ENCODE measurements around the gene RFWD3.

The RFWD3 gene

GRCh38 chr16:74596586-74596985, 70.1 kb downstream of the RFWD3 start:
- TF ChIP-seq FOXP2 (optimal IDR thresholded peaks at IDR 0.05; ENCODE audit: borderline replicate concordance, extremely low read depth, extremely low read length, insufficient read depth) (no peak), TAF1 (IDR thresholded peaks at IDR 0.05; ENCODE audit: borderline replicate concordance, insufficient read depth, low read length) (no peak), SIN3A (IDR thresholded peaks at IDR 0.05; ENCODE audit: borderline replicate concordance, insufficient read depth, low read length) (no peak)
- TF ChIP-seq, protein P1, sequence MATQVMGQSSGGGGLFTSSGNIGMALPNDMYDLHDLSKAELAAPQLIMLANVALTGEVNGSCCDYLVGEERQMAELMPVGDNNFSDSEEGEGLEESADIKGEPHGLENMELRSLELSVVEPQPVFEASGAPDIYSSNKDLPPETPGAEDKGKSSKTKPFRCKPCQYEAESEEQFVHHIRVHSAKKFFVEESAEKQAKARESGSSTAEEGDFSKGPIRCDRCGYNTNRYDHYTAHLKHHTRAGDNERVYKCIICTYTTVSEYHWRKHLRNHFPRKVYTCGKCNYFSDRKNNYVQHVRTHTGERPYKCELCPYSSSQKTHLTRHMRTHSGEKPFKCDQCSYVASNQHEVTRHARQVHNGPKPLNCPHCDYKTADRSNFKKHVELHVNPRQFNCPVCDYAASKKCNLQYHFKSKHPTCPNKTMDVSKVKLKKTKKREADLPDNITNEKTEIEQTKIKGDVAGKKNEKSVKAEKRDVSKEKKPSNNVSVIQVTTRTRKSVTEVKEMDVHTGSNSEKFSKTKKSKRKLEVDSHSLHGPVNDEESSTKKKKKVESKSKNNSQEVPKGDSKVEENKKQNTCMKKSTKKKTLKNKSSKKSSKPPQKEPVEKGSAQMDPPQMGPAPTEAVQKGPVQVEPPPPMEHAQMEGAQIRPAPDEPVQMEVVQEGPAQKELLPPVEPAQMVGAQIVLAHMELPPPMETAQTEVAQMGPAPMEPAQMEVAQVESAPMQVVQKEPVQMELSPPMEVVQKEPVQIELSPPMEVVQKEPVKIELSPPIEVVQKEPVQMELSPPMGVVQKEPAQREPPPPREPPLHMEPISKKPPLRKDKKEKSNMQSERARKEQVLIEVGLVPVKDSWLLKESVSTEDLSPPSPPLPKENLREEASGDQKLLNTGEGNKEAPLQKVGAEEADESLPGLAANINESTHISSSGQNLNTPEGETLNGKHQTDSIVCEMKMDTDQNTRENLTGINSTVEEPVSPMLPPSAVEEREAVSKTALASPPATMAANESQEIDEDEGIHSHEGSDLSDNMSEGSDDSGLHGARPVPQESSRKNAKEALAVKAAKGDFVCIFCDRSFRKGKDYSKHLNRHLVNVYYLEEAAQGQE (IDR thresholded peaks at IDR 0.05; ENCODE audit: insufficient read depth in 1 of 2, low read depth in 2 of 2, low read length in 2 of 2), result no peak

DNA sequence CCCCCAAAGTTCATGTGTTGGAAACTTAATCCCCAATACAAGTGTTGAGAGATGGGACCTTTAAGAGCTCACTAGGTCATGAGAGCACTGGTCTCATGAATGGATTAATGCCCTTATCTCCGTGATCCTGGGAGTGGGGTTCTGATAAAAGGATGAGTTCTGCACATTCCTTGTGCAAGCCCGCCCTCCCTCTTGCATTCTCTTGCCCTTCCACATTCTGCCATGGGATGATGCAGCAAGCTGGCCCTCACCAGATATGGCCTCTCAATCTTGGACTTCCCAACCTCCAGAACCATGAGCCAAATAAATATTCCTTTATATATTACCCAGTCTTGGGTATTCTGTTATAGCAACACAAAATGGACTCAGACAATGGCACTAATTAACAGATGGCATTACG, 73.8 kb downstream of the RFWD3 start:
- TF ChIP-seq, protein P1 (IDR thresholded peaks at IDR 0.05; ENCODE audit: insufficient read depth in 1 of 2, low read depth in 2 of 2, low read length in 2 of 2), result no peak
- TF ChIP-seq TAF1 (IDR thresholded peaks at IDR 0.05; ENCODE audit: borderline replicate concordance, insufficient read depth, low read length) (no peak), POLR2AphosphoS5 (IDR thresholded peaks at IDR 0.05; ENCODE audit: low read depth, low read length) (no peak), SIN3A (IDR thresholded peaks at IDR 0.05; ENCODE audit: borderline replicate concordance, insufficient read depth, low read length) (no peak), FOXP2 (optimal IDR thresholded peaks at IDR 0.05; ENCODE audit: borderline replicate concordance, extremely low read depth, extremely low read length, insufficient read depth) (no peak)

GRCh38 chr16:74591876-74592650, 74.6 kb downstream of the RFWD3 start:
- TF ChIP-seq FOXP2 (optimal IDR thresholded peaks at IDR 0.05; ENCODE audit: borderline replicate concordance, extremely low read depth, extremely low read length, insufficient read depth) (no peak), TAF1 (IDR thresholded peaks at IDR 0.05; ENCODE audit: borderline replicate concordance, insufficient read depth, low read length) (no peak), POLR2AphosphoS5 (IDR thresholded peaks at IDR 0.05; ENCODE audit: low read depth, low read length) (no peak), SIN3A (IDR thresholded peaks at IDR 0.05; ENCODE audit: borderline replicate concordance, insufficient read depth, low read length) (no peak)
- TF ChIP-seq, protein P1 (IDR thresholded peaks at IDR 0.05; ENCODE audit: insufficient read depth in 1 of 2, low read depth in 2 of 2, low read length in 2 of 2), result no peak

DNA sequence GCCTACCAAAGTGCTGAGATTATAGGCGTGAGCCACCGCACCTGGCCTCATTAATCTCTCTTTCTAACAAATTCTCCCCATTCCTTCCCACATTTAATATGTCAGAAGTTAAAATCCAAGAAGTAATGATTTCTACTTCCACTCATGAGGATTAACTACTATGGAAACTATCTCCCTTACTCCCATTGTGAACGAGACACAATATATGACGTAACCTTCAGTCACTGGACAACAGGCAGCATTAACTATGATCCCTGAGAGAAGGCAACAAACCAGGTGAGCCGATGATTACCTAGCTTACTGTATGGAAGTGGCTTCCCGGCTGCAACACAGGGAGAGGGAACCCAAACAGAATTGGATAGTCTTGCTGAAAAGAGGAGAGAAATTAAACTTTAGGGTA, 79.7 kb downstream of the RFWD3 start:
- TF ChIP-seq TAF1 (IDR thresholded peaks at IDR 0.05; ENCODE audit: borderline replicate concordance, insufficient read depth, low read length) (no peak), FOXP2 (optimal IDR thresholded peaks at IDR 0.05; ENCODE audit: borderline replicate concordance, extremely low read depth, extremely low read length, insufficient read depth) (no peak), POLR2AphosphoS5 (IDR thresholded peaks at IDR 0.05; ENCODE audit: low read depth, low read length) (no peak), SIN3A (IDR thresholded peaks at IDR 0.05; ENCODE audit: borderline replicate concordance, insufficient read depth, low read length) (no peak)
- TF ChIP-seq, protein P1 (IDR thresholded peaks at IDR 0.05; ENCODE audit: insufficient read depth in 1 of 2, low read depth in 2 of 2, low read length in 2 of 2), result no peak

All from PFSK-1 (cell line).